Measurements from ENCODE around the gene TIAM2. TPM values are rescaled to one million over a fixed set of nuclear protein-coding genes. Genes with fewer than 3 reads are reported as not detected.
"Not testable (repeated sequence)": the region's sequence is repeated elsewhere in the genome, so short reads cannot be mapped to it uniquely, and the experiment has no call there.

The TIAM2 gene
- polyA plus RNA-seq (ENCODE audit: low read depth in 6 of 6) = 1 to 10 TPM in 2 of 6 donors, under 1 TPM in 3, not detected in 1; 0.34 to 2.8 (median 0.58) TPM

DNA sequence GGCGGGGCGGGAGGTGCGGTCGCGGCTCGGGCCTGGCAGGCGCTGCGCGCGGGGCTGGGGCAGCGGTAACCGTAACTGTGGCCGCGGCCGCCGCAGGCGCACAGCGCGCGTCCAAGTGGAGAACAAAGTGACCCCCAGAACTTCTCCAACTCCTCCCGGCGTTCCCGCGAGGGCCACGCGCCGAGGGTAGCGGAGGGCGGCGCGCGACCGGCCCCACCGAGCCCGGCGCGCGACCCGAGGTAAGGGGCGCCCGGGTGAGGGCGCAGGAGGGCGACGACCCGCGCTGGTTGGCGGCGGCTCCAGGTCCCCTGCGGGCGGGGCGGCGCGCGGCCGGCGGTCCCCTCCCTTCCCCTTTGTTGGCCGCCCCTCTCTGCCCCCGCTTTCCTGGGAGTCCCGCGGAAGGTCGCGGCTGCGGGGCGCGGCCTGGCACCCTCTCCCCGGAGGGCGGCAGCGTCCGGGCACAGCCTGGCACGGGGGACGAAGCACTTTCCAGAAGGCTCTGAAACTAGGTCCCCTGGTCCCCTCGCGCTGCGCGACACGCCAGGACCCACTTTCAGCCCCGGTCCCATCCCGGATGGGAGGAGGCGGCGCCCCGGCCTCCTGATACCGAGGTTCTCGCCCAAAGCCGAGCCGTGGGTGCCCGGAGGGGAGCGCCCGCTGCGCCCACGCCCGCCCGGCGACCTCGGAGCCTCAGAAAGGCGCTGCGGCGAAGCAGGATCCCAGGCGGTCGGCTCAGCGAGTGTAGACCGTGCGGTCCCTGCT lies at the start of gene TIAM2:
TIAM2 (plus strand) TSS at position 62 of the 762 bp plus-strand sequence. CDS start 133,909 bp downstream, outside the sequence.
- ATAC-seq (ENCODE audit: low read depth in 2 of 2) (peak in 1 of 2 donors; percentile 30), DNase-seq (no peak)
- peaks cover 5 to 10% (median 7%) of the 10 kb centered on the region in 3 donors for H3K4me1 Mint-ChIP-seq
- no peak within 1 kb of the TSS for H3K27ac Mint-ChIP-seq
- no peaks in the 10 kb centered on the region for H3K9me3 Mint-ChIP-seq
- H3K27me3 Mint-ChIP-seq = peaks cover 26 to 40% (median 27%) of the 10 kb centered on the region in 3 donors
- no peaks in the 10 kb centered on the region for H3K36me3 Mint-ChIP-seq
- peak within 1 kb of the TSS; percentile 52 to 81 (median 67) for H3K4me3 Mint-ChIP-seq

DNA sequence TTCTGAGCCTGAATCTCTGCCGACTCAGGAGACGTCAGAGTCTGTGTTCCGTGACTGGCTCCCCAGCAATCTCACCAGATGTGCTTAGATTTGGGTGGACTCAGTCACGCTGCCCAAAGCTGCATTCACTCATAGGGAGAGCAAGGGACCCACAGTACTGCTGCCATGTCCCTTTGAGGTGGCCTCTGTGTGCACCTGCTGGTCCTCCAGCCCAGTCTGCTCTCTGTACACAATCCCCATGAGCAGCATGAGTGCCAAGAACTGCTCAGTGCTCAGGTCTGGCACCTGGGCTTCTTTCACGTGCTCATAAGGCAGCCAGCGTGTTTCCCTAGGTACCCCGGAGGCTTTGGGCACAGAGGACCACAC lies 44.2 kb upstream of the TIAM2 start:
- ATAC-seq (ENCODE audit: low read depth in 2 of 2) = no peak
- H3K27me3 Mint-ChIP-seq = no peaks in the 10 kb centered on the region

DNA sequence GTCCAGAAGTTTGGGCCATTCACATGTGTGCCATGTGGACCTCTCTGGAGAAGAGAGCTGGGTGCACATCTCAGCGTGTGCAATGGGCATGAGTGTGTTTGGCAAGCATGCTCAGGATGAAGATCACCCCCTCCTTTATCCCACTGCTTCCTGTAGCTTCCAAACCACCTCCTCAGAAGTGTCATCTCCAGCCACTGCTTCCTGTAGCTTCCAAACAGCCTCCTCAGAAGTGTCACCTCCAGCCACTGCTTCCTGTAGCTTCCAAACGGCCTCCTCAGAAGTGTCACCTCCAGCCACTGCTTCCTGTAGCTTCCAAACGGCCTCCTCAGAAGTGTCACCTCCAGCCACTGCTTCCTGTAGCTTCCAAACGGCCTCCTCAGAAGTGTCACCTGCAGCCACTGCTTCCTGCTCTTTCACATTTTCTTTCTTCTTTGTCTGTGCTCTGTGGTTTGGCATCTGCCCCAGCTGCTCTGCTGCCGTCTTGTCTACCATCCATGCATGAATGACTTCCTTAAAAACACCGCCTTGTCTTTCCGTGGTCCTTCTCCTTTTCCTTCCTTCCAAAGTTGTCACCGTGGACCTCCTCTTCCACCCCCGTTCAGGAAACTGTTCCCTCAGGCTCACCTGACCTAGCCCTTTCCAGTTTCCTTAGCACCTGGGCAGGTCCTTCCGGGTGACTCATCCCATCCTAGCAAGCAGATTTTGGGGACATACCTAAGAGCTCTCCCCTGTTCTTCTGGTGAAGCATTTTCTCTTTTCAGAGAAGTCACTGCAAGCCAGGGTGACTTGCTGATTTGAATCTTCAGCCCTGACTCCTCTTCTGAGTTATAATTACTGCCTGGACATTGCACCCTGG lies 43.5 kb upstream of the TIAM2 start:
- no peaks in the 10 kb centered on the region for H3K36me3 Mint-ChIP-seq
- no peaks in the 10 kb centered on the region for H3K27me3 Mint-ChIP-seq
- peak; percentile 93 to 95 for ATAC-seq (ENCODE audit: low read depth in 2 of 2)
- H3K4me3 Mint-ChIP-seq = peak overlapping the region; percentile 4 to 84 (median 68)
- H3K4me1 Mint-ChIP-seq = peaks cover 30 to 45% (median 39%) of the 10 kb centered on the region in 3 donors
- H3K27ac Mint-ChIP-seq = peak overlapping the region; percentile 85 to 96 (median 92)
- peak; percentile 56 for DNase-seq
- no peaks in the 10 kb centered on the region for H3K9me3 Mint-ChIP-seq

More for the DNA sequence above, 44.2 kb upstream of the TIAM2 start:
- Mint-ChIP-seq H3K9me3 (no peaks in the 10 kb centered on the region), H3K4me1 (peaks cover 30 to 46% (median 39%) of the 10 kb centered on the region in 3 donors), H3K27ac (peak overlapping the region in 4 of 6 donors; percentile 70 to 88 (median 84)), H3K4me3 (peak overlapping the region in 5 of 8 donors; percentile 23 to 83 (median 65)), H3K36me3 (no peaks in the 10 kb centered on the region)
- DNase-seq = no peak

- Mint-ChIP-seq H3K4me1 (peaks cover 30 to 44% (median 39%) of the 10 kb centered on the region in 3 donors), H3K4me3 (no peak overlapping the region), H3K9me3 (no peaks in the 10 kb centered on the region), H3K27ac (peak overlapping the region in 5 of 6 donors; percentile 38 to 90 (median 56)), H3K36me3 (peaks cover 0 to under 1% of the 10 kb centered on the region in 2 donors), H3K27me3 (no peaks in the 10 kb centered on the region)
- ATAC-seq (ENCODE audit: low read depth in 2 of 2) (no peak), DNase-seq (no peak)
Measured at GRCh38 chr6:154953644-154954043, 41.5 kb upstream of the TIAM2 start.

DNA sequence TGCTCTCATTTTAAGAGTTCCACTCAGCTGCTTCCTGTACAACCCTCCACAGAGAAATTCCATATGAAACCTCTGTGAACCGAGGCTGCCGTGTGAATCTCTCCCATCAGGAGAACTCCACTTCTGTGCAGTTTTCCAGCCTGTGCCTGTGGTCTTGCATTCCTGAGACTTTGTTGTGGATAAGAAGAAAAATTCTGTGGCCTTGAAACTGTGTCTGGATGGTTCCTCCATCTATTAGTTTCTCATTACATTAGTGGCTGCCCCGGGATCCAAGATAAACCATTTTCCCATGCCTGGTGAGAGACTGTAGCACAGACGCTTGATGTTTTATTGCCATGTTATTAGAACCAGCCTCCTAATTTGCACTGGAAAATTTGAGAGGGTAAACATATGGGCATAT lies 40.8 kb upstream of the TIAM2 start:
- Mint-ChIP-seq H3K27ac (peak overlapping the region in 5 of 6 donors; percentile 38 to 90 (median 56)), H3K36me3 (peaks cover 0 to 7% of the 10 kb centered on the region in 2 donors), H3K4me1 (peaks cover 30 to 38% (median 34%) of the 10 kb centered on the region in 3 donors), H3K9me3 (no peaks in the 10 kb centered on the region), H3K27me3 (no peaks in the 10 kb centered on the region), H3K4me3 (no peak overlapping the region)
- DNase-seq (no peak), ATAC-seq (ENCODE audit: low read depth in 2 of 2) (no peak)

DNA sequence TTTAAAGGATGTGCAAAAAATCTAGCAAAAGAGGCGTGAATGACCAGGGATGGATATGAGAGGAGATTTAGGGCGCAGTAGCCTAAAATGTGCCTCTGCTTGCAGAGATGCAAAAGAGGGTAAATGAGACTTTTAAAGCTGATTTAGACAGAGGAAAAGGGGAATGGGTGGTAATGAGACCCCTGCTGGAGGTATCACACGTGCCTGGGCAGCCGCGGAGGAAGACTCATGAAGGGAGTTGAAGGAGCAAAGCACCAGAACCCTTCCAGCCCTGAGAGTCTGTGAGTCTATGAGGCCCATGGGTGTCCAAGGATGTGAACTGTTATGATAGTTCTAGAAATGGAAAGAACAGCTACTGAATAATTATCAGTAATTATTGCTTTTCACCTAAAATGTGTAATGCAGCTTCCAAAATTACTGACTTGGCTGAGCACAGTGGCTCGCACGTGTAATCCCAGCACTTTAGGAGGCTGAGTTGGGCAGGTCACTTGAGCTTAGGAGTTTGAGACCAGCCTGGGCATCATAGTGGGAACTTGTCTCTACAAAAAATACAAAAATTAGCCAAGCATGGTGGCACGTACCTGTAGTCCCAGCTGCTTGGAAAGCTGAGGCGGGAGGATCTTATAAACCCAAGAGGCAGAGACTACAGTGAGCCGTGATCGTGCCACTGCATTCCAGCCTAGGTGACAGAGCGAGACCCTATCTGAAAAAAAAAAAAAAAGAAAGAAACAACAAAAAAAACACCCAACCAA lies 38.2 kb upstream of the TIAM2 start:
- Mint-ChIP-seq H3K36me3 (peaks cover 12 to 18% of the 10 kb centered on the region in 2 donors), H3K27ac (peak overlapping the region in 4 of 6 donors; percentile 5 to 77 (median 42)), H3K27me3 (no peaks in the 10 kb centered on the region)

GRCh38 chr6:154958469-154958868 lies 36.6 kb upstream of the TIAM2 start:
- no peaks in the 10 kb centered on the region for H3K27me3 Mint-ChIP-seq
- H3K27ac Mint-ChIP-seq = peak overlapping the region in 1 of 6 donors; percentile 33
- peaks cover 0 to 5% (median 1%) of the 10 kb centered on the region in 3 donors for H3K4me1 Mint-ChIP-seq
- DNase-seq (no peak), ATAC-seq (ENCODE audit: low read depth in 2 of 2) (no peak)
- peaks cover 12 to 27% of the 10 kb centered on the region in 2 donors for H3K36me3 Mint-ChIP-seq
- no peak overlapping the region for H3K4me3 Mint-ChIP-seq
- H3K9me3 Mint-ChIP-seq = peaks cover 0 to 1% (median 0%) of the 10 kb centered on the region in 7 donors

More for the DNA sequence above, 38.2 kb upstream of the TIAM2 start:
- Mint-ChIP-seq H3K9me3 (no peaks in the 10 kb centered on the region), H3K4me1 (peaks cover 11 to 14% (median 12%) of the 10 kb centered on the region in 3 donors), H3K4me3 (no peak overlapping the region)
- no peak for ATAC-seq (ENCODE audit: low read depth in 2 of 2)
- no peak for DNase-seq

GRCh38 chr6:154960299-154960843 lies 34.7 kb upstream of the TIAM2 start:
- peaks cover 0 to 1% (median 0%) of the 10 kb centered on the region in 7 donors for H3K9me3 Mint-ChIP-seq
- no peaks in the 10 kb centered on the region for H3K27me3 Mint-ChIP-seq
- H3K4me3 Mint-ChIP-seq = peak overlapping the region in 2 of 8 donors; percentile 25 to 60
- ATAC-seq (ENCODE audit: low read depth in 2 of 2) (no peak), DNase-seq (no peak)
- peaks cover 17 to 27% of the 10 kb centered on the region in 2 donors for H3K36me3 Mint-ChIP-seq
- H3K4me1 Mint-ChIP-seq = peaks cover 0 to 5% (median 0%) of the 10 kb centered on the region in 3 donors
- H3K27ac Mint-ChIP-seq = peak overlapping the region in 1 of 6 donors; percentile 24

DNA sequence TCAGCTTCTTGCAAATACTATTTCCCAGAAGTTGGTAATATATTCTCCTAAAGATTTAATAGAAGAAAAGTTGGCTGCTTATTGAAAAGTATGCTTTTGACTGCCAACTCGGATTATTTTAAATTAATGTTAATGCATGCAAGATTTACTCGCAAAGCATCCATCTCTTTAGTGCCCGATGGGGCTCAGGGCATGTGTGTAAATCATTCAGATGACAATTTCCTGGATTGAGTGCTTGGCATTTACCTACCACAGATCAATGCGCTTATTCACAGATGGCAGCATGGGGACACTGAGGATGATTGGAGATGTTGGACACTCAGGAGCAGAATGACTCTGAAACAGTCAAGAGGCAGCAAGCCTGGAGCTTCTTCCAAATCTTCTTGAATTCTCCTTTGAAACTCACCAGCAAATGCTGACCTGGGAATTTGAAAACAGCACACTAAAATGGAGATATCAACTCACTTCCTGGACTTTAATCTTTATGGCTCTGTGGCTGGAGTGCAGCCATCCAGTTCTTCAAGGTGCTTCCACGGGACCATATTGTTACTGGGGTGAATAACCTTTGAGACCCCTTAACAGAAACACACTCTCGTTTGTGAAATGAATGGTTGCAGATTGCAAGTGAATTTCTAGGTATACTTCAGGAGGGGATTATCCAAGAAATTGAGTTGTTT lies 34.1 kb upstream of the TIAM2 start:
- Mint-ChIP-seq H3K4me3 (no peak overlapping the region), H3K36me3 (peaks cover 17 to 27% of the 10 kb centered on the region in 2 donors), H3K4me1 (peaks cover 0 to 5% (median 0%) of the 10 kb centered on the region in 3 donors), H3K27ac (no peak overlapping the region), H3K9me3 (peaks cover 0 to 1% (median 0%) of the 10 kb centered on the region in 7 donors), H3K27me3 (no peaks in the 10 kb centered on the region)
- no peak for DNase-seq
- ATAC-seq (ENCODE audit: low read depth in 2 of 2) = no peak

DNA sequence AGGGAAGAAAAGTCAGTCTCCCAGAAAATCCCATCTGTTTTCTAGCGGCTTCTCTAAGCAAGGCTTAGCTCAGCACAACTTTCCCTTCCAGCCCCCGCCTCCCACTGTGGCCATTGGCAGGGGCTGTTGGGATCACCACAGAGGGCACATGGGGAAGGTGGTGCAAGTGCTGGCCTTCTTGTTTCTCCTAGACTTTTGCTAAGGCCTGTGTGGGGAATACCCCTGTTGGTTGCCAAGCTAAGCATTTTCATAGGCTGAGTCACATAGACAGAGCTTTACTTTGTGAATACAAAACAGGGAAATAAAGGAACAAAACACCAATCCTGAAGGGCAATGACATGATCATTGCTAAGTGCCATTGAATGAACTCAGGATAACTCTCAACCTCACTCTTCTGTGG lies 32.4 kb upstream of the TIAM2 start:
- H3K27me3 Mint-ChIP-seq = no peaks in the 10 kb centered on the region
- no peak for ATAC-seq (ENCODE audit: low read depth in 2 of 2)
- no peak for DNase-seq
- no peak overlapping the region for H3K27ac Mint-ChIP-seq
- H3K4me3 Mint-ChIP-seq = no peak overlapping the region
- H3K36me3 Mint-ChIP-seq = peaks cover 17 to 27% of the 10 kb centered on the region in 2 donors
- H3K4me1 Mint-ChIP-seq = peaks cover 0 to 5% (median 0%) of the 10 kb centered on the region in 3 donors
- peaks cover 0 to 1% (median 0%) of the 10 kb centered on the region in 7 donors for H3K9me3 Mint-ChIP-seq

DNA sequence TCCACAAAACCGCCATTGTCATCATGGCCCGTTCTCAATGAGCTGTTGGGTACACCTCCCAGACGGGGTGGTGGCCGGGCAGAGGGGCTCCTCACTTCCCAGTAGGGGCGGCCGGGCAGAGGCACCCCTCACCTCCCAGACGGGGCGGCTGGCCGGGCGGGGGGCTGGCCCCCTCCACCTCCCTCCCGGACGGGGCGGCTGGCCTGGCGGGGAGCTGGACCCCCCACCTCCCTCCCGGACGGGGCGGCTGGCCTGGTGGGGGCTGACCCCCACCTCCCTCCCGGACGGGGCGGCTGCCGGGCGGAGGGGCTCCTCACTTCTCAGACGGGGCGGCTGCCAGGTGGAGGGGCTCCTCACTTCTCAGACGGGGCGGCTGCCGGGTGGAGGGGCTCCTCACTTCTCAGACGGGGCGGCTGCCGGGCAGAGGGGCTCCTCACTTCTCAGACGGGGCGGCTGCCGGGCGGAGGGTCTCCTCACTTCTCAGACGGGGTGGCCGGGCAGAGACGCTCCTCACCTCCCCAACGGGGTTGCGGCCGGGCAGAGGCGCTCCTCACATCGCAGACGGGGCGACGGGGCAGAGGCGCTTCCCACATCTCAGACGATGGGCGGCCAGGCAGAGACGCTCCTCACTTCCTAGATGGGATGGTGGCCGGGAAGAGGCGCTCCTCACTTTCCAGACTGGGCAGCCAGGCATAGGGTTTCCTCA lies 28.9 kb upstream of the TIAM2 start:
- peaks cover 7 to 12% of the 10 kb centered on the region in 2 donors for H3K36me3 Mint-ChIP-seq
- not testable (repeated sequence) for H3K9me3 Mint-ChIP-seq; ATAC-seq (ENCODE audit: low read depth in 2 of 2); H3K4me1 Mint-ChIP-seq; H3K27ac Mint-ChIP-seq; H3K4me3 Mint-ChIP-seq; DNase-seq; H3K27me3 Mint-ChIP-seq

DNA sequence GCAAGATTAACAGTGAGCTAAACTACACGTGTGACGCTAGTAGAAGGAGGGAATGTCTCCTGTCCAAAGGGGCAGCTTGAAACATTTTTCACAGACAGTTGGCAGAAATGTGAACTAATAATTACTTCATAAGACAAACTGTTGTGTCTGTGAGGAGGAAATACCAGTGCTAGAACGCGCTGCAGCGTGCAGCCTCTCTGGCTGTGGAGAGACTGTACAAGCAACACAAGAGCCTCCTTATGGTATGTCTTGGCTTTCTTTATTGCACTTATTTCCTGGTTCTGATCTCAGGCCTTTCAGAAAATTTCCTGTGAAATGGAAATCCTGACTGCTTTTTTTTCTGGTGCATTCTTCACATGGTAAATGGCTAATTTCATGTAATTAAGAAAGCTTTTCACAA lies 25.3 kb upstream of the TIAM2 start:
- Mint-ChIP-seq H3K4me3 (no peak overlapping the region), H3K27me3 (no peaks in the 10 kb centered on the region), H3K36me3 (peaks cover 0 to 2% of the 10 kb centered on the region in 2 donors), H3K9me3 (no peaks in the 10 kb centered on the region), H3K27ac (no peak overlapping the region), H3K4me1 (no peaks in the 10 kb centered on the region)
- DNase-seq (no peak), ATAC-seq (ENCODE audit: low read depth in 2 of 2) (no peak)
